ENCODE measurements around the gene B4GALNT3.

B4GALNT3 gene

DNA sequence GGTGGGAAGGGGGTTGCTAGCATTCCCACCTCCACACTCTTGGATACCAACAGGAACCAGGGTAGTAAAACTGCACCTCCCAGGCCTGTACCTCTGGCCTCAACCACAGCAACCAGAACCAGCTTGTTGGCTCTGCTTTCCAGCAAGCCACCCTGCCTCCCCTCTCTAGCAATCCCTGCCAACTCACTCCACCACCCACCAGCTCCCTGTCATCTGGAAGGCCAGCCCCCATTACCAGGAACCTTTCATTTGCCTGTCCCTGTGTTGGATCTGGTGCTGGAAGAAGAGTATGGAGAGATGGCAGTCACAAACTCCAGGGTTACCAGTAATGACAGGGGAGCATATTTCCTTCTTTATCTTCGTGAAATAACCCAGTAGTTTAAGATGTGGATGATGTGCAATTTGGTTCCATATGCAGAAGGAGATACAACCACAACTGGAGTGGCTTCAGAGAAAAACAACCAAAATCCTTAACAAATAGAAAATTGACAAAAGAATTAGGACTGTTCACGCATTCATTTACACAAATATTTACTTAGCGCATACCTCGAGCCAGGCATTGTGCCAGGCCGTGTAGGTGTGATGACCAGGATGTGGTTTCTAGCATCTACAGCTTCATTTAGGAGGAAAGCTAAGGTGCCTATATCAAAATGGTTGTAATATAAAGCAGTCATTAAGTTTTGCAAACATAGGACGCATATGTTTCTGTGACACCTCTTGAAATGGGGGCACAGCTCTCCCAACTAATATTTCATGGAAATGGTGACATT, 3.4 kb downstream of the B4GALNT3 start:
- H3K4me3 ChIP-seq (ENCODE audit: low read depth, low read length, poor library complexity, severe bottlenecking): no peak overlapping the region
- TF ChIP-seq EZH2 (IDR thresholded peaks at IDR 0.05; ENCODE audit: borderline replicate concordance, low read length): no peak
- TF ChIP-seq, protein P1, sequence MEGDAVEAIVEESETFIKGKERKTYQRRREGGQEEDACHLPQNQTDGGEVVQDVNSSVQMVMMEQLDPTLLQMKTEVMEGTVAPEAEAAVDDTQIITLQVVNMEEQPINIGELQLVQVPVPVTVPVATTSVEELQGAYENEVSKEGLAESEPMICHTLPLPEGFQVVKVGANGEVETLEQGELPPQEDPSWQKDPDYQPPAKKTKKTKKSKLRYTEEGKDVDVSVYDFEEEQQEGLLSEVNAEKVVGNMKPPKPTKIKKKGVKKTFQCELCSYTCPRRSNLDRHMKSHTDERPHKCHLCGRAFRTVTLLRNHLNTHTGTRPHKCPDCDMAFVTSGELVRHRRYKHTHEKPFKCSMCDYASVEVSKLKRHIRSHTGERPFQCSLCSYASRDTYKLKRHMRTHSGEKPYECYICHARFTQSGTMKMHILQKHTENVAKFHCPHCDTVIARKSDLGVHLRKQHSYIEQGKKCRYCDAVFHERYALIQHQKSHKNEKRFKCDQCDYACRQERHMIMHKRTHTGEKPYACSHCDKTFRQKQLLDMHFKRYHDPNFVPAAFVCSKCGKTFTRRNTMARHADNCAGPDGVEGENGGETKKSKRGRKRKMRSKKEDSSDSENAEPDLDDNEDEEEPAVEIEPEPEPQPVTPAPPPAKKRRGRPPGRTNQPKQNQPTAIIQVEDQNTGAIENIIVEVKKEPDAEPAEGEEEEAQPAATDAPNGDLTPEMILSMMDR (IDR thresholded peaks at IDR 0.05; ENCODE audit: low read length): no peak
- H3K79me2 ChIP-seq (ENCODE audit: insufficient read depth, low read length): no peaks in the 10 kb centered on the region
- H3K9me3 ChIP-seq (ENCODE audit: low read length): no peaks in the 10 kb centered on the region
- H3K27me3 ChIP-seq (ENCODE audit: insufficient read depth, low read length): peaks cover 25% of the 10 kb centered on the region
- H3F3A ChIP-seq (ENCODE audit: insufficient read depth, low read length): no peaks in the 10 kb centered on the region
- H3K36me3 ChIP-seq (ENCODE audit: insufficient read depth, low read length): no peaks in the 10 kb centered on the region
- H3K27ac ChIP-seq (ENCODE audit: low read depth, low read length, poor library complexity, severe bottlenecking): no peak overlapping the region
- H3K9ac ChIP-seq (ENCODE audit: low read length): no peak overlapping the region
- no peaks in the 10 kb centered on the region for H4K20me1 ChIP-seq (ENCODE audit: insufficient read depth, low read length)
- peaks cover 14% of the 10 kb centered on the region for H3K4me1 ChIP-seq (ENCODE audit: insufficient read depth, low read length, severe bottlenecking)
- no peak overlapping the region for H2AFZ ChIP-seq (ENCODE audit: low read length)
- no peak overlapping the region for H3K4me2 ChIP-seq (ENCODE audit: low read length)
- H3K9me2 ChIP-seq (ENCODE audit: low read depth, low read length): no peaks in the 10 kb centered on the region

DNA sequence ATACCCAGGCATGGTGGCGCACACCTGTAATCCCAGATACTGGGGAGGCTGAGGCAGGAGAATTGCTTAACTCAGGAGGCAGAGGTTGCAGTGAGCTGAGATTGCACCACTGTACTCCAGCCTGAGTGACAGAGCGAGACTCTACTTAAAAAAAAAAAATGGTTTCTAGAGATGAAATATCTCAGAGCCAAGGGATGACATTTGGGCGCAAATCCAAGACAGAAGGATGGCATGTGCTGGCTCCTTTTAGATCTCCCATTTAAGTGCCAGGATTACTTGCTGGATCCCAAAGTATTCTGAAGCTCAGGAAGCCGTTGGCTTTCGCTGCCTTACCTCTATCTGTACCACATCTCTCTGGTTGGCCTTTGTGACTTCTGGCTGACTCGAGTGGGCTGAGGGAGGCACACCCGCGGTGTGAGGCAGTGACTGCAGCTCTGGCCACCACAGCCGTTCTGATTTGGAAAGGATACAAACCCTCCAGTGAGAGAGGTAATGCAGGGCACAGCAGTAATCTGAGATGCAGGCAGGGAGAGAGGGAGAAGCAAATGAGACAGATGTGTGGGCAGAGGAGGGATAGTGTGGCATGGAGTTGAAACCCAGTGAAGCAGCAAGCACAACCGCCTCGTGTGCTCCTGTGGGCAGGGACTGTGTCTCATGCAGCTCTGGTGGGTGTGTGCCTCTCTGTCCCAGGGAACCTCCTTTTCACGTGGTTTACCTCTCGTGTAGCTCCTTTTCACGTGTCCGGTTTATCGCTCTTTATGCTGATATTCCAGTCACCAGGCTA, 4.9 kb downstream of the B4GALNT3 start:
- Histone ChIP-seq H2AFZ (ENCODE audit: low read length) (no peak overlapping the region), H4K20me1 (ENCODE audit: insufficient read depth, low read length) (no peaks in the 10 kb centered on the region), H3K79me2 (ENCODE audit: insufficient read depth, low read length) (no peaks in the 10 kb centered on the region), H3K9me3 (ENCODE audit: low read length) (no peaks in the 10 kb centered on the region), H3K9me2 (ENCODE audit: low read depth, low read length) (no peaks in the 10 kb centered on the region), H3K27me3 (ENCODE audit: insufficient read depth, low read length) (peaks cover 16% of the 10 kb centered on the region), H3K27ac (ENCODE audit: low read depth, low read length, poor library complexity, severe bottlenecking) (no peak overlapping the region), H3K9ac (ENCODE audit: low read length) (no peak overlapping the region), H3K4me2 (ENCODE audit: low read length) (no peak overlapping the region), H3K4me3 (ENCODE audit: low read depth, low read length, poor library complexity, severe bottlenecking) (no peak overlapping the region), H3F3A (ENCODE audit: insufficient read depth, low read length) (no peaks in the 10 kb centered on the region), H3K4me1 (ENCODE audit: insufficient read depth, low read length, severe bottlenecking) (peaks cover 8% of the 10 kb centered on the region), H3K36me3 (ENCODE audit: insufficient read depth, low read length) (no peaks in the 10 kb centered on the region)
- TF ChIP-seq, protein P1 (IDR thresholded peaks at IDR 0.05; ENCODE audit: low read length): no peak
- TF ChIP-seq EZH2 (IDR thresholded peaks at IDR 0.05; ENCODE audit: borderline replicate concordance, low read length): no peak

DNA sequence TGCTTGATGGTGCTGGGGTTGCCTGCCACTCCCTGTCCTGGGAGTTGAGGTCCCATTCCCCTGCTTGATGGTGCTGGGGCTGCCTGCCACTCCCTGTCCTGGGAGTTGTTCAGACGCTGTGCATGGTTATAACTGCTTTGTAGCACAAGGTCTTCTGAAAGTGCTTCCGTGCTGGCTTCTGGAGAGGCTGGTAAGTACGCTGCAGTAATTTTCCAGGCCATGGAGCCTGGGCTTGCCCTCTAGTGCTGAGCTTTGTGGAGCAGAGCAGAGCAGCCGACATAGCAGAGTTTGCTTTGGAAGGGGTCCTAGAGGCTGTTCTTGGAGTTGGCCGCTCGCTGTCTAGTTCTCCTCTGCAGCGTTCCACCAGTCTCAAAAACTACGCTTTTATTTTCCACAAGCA, 6.3 kb downstream of the B4GALNT3 start:
- H3K27me3 ChIP-seq (ENCODE audit: insufficient read depth, low read length): peaks cover 21% of the 10 kb centered on the region
- H3F3A ChIP-seq (ENCODE audit: insufficient read depth, low read length): no peaks in the 10 kb centered on the region
- no peak overlapping the region for H3K4me3 ChIP-seq (ENCODE audit: low read depth, low read length, poor library complexity, severe bottlenecking)
- no peak overlapping the region for H3K27ac ChIP-seq (ENCODE audit: low read depth, low read length, poor library complexity, severe bottlenecking)
- H3K79me2 ChIP-seq (ENCODE audit: insufficient read depth, low read length): no peaks in the 10 kb centered on the region
- TF ChIP-seq EZH2 (IDR thresholded peaks at IDR 0.05; ENCODE audit: borderline replicate concordance, low read length): no peak
- H3K4me1 ChIP-seq (ENCODE audit: insufficient read depth, low read length, severe bottlenecking): peaks cover under 1% of the 10 kb centered on the region
- H3K9me3 ChIP-seq (ENCODE audit: low read length): no peaks in the 10 kb centered on the region
- no peak overlapping the region for H2AFZ ChIP-seq (ENCODE audit: low read length)
- H4K20me1 ChIP-seq (ENCODE audit: insufficient read depth, low read length): no peaks in the 10 kb centered on the region
- no peak overlapping the region for H3K4me2 ChIP-seq (ENCODE audit: low read length)
- H3K36me3 ChIP-seq (ENCODE audit: insufficient read depth, low read length): no peaks in the 10 kb centered on the region
- no peak overlapping the region for H3K9ac ChIP-seq (ENCODE audit: low read length)
- H3K9me2 ChIP-seq (ENCODE audit: low read depth, low read length): no peaks in the 10 kb centered on the region

All from OCI-LY1 (cell line).